WTC11 (cell line): ENCODE results near the gene B4GALT4.

Experiments used
- CTCF ChIP-seq: fragments of 200-600 bp; IDR thresholded peaks from 2 replicates; pipeline ENCODE4 v1.8.0; 2022; ENCODE audit warnings: antibody characterized with exemption
- ZNF263 ChIP-seq: sonication (generic); formaldehyde crosslinking; IDR thresholded peaks from 2 replicates; pipeline ENCODE4 v1.8.1; 2022; ENCODE audit warnings: low read depth, mild to moderate bottlenecking, moderate library complexity, missing genetic modification reagents
- TF ChIP-seq, protein P1 (sequence below): sonication (generic); formaldehyde crosslinking; conservative IDR thresholded peaks from 2 replicates; pipeline ENCODE4 v1.8.1; 2022; ENCODE audit warnings: mild to moderate bottlenecking, missing genetic modification reagents
- TF ChIP-seq, protein P2 (sequence below): sonication (generic); formaldehyde crosslinking; IDR thresholded peaks from 2 replicates; pipeline ENCODE4 v1.8.1; 2022; ENCODE audit warnings: mild to moderate bottlenecking, moderate library complexity, missing genetic modification reagents

GRCh38 chr3:119220198-119220597 lies 20.5 kb downstream of the B4GALT4 start:
- TF ChIP-seq, protein P1, sequence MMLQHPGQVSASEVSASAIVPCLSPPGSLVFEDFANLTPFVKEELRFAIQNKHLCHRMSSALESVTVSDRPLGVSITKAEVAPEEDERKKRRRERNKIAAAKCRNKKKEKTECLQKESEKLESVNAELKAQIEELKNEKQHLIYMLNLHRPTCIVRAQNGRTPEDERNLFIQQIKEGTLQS = no peak
- TF ChIP-seq CTCF = no peak
- no peak for TF ChIP-seq ZNF263
- TF ChIP-seq, protein P2, sequence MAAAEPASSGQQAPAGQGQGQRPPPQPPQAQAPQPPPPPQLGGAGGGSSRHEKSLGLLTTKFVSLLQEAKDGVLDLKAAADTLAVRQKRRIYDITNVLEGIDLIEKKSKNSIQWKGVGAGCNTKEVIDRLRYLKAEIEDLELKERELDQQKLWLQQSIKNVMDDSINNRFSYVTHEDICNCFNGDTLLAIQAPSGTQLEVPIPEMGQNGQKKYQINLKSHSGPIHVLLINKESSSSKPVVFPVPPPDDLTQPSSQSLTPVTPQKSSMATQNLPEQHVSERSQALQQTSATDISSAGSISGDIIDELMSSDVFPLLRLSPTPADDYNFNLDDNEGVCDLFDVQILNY (CRISPR knock-in tag) = no peak
